Stimulated activated CD8-positive, alpha-beta memory T cell treated with anti-CD3 and anti-CD28 coated beads, Interleukin-12 subunit alpha, Interleukin-12 subunit beta, amount 100 ng/mL, for 1 hour (primary cell): ENCODE results near the gene HNRNPDL.
"Not testable (repeated sequence)": the region's sequence is repeated elsewhere in the genome, so short reads cannot be mapped to it uniquely, and the experiment has no call there.

Experiments
- DNase-seq: peaks from one replicate; pipeline ENCODE4 v3.0.0-alpha.2; 2020; ENCODE audit warnings: low read depth

HNRNPDL gene

DNA sequence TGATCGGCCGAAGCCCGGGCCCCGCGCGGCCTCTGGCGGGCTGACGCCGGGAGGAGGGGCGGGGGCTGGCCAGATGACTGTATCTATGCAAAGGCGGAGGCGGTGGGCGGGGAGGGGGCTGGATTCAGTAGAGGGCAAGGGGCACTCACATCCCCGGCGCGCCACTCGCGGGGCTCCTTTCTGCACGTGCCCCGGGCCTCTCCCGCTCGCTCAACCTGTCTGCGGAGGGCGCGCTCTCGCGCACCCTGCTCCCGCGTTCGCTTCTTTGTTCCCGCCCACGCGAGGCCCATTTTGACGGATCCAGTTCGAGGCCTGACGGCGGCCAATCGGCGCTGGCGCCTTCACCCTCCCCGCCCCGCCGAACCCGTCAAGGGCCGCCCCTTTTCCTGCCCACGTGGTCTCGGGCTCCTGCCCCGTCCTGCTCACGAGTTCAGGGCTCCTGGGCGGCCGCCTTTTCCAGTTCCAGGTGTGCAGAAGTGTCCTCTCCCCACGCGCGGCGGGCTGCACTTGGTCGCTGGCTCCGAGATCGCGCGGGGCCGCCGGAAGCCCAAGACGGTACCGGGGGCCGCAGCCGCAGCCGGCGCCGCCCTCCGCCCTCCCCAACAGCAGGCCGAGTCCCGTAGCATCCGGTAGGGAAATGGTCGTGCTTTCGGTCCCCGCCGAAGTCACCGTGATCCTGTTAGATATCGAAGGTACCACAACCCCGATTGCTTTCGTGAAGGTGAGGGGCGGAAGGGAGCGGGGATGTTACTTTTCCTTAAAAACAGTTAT, at the start of gene HNRNPDL, which contains the start of gene ENOPH1:
Gene HNRNPDL (minus strand): TSS at position 270 of the 771 bp plus-strand sequence. CDS start 772 bp downstream, outside the sequence.
Gene ENOPH1 (plus strand): TSS at position 398 of the 771 bp plus-strand sequence. CDS start 240 bp downstream, at position 638.
- DNase-seq, result peak; percentile 95

DNA sequence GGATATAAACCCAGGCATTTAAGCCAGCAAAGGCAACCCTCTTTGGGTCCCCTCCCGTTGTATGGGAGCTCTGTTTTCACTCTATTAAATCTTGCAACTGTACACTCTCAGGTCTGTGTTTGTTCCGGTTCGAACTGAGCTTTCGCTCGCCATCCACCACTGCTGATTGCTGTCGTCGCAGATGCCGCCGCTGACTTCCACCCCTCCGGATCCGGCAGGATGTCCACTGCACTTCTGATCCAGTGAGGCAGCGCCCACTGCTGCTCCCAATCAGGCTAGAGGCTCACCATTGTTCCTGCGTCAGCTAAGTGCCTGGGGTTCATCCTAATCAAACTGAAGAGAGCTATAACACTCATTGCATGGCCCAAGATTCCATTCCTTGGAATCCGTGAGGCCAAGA, 49.3 kb upstream of the HNRNPDL start:
- DNase-seq, result no peak

DNA sequence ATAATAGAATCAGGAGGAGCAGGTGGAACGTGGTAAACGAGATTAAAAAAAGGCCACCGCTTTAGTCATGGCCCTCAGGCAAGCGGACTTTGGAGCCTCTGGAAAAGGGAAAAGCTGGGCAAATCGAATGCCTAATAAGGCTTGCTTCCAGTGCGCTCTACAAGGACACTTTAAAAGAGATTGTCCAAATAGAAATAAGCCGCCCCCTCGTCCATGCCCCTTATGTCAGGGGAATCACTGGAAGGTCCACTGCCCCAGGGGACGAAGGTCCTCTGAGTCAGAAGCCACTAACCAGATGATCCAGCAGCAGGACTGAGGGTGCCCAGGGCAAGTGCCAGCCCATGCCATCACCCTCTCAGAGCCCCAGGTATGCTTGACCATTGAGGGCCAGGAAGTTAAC, 47.2 kb upstream of the HNRNPDL start:
- not testable (repeated sequence) for DNase-seq

DNA sequence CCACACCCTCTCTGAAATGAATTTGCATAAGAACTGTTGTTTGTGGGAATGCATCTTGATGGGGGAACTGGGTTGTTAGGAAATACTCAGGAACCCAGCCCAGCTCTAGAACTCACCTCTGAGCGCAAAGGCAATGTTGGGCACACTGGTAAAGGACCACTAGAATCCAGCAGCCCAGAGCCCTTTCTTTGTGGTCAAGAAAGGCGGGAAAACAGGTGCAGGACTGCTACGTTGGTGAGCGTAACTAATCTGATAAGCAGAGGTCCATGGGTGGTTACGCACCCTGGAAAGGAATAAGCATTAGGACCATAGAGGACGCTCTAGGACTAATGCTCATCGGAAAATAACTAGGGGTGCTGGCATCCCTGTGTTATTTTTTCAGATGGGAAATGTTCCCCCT, 45.7 kb upstream of the HNRNPDL start:
- DNase-seq, result not testable (repeated sequence)

DNA sequence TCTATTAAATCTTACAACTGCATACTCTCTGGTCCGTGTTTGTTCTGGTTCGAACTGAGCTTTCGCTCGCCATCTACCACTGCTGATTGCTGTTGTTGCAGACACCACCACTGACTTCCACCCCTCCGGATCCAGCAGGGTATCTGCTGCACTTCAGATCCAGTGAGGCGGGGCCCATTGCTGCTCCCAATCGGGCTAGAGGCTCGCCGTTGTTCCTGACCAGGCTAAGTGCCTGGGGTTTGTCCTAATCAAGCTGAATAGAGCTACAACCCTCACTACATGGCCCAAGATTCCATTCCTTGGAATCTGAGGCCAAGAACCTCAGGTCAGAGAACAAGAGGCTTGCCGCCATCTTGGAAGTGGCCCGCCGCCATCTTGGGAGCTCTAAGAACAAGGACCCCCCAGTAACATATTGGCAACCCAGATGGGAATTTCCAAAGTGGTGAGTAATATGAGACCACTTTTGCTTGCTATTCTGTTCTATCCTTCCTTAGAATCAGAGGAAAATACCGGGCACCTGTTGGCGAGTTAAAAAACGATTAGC, 43.4 kb upstream of the HNRNPDL start:
- no peak for DNase-seq

DNA sequence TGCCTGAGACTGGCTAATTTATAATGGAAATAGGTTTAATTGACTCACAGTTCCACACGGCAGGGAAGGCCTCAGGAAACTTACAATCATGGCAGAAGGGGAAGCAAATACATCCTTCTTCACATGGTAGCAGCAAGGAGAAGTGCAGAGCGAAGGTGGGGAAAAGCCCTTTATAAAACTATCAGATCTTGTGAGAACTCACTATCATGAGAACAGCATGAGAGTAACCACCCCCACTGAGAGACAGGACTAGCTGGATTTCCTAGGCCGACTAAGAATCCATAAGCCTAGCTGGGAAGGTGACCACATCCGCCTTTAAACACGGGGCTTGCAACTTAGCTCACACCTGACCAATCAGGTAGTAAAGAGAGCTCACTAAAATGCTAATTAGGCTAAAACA, 42.8 kb upstream of the HNRNPDL start:
- not testable (repeated sequence) for DNase-seq

DNA sequence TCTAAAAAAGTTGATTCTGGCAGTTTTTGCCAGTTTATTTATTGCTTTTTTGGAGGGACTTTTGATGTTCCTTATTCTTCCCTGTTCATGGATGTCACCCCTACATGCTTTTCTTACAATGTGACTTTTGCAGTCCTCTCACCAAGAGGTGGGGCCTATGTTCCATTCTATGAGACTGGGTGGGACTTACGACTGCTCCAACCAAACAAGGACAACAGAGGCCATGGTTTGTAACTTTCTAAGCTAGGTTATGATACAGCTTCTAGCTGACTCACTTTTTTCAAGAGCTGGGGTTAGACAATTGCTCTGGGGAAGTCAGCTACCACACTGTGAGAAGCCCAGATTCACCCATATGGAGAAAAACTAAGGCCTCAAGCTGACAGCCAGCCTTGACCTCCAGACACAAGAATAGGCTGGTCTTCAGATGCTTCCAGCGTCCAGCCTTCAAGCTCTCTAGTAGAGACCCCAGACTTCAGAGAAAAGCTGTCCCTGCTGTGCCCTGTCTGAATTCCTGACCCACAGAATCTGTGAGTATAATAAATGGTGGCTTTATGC, 39.6 kb upstream of the HNRNPDL start:
- no peak for DNase-seq

DNA sequence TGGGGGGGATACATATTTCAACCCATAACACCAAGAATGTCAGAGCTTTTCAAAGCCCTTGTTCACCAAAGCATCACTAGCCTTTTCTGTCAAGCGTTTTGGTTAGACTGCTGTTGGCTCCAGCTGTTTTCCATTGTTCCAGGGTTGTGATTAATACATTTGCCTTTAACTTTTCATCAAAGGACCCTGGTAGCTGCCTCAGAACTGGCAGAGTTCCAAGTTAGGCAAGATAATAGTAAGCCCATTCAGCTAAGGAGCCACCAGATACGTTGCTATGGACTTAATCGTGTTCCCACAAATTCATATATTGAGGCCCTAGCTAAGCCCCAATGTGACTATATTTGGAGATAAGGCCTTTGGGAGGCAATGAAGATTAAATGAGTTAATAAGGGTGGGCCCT, 37.2 kb upstream of the HNRNPDL start:
- DNase-seq, result no peak

DNA sequence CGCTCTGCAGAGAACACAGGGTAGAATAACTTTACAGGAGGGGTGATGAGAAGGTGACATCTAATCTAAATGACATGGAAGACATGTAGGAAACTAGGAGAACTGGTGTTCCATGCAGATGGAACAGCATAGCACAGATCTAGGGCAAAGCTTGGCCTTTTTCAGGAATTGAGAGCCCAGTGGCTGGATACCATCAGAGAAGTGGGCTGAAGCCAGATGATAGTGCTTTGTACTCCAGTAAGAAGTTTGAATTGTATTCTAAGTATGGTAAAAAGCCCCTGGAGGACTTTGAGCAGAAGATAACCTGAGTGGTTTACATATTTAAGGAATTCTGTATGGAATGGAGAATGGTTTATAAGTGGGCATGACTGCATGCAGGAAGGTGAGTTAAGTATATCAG, 33.0 kb upstream of the HNRNPDL start:
- no peak for DNase-seq

DNA sequence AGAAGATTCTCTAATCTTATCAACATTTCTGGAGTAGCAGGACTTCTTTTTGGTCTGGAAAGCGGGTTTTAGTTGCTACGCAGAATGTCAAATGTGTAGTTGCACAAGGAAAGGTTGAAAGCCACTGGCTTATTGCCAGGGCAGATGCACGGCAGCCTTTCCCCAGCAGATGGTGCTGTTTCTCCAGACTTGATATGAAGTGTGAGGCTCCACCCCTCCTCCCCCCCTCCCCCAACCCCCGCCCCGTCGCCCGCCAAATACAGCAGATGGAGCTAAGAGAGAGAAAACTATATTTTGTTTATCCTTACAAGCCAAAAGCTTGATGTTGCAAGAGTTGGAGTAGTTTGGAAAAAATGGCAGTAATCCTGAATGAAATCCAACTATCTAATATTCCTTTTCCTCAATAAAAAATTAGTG, 32.2 kb upstream of the HNRNPDL start:
- peak; percentile 72 for DNase-seq

DNA sequence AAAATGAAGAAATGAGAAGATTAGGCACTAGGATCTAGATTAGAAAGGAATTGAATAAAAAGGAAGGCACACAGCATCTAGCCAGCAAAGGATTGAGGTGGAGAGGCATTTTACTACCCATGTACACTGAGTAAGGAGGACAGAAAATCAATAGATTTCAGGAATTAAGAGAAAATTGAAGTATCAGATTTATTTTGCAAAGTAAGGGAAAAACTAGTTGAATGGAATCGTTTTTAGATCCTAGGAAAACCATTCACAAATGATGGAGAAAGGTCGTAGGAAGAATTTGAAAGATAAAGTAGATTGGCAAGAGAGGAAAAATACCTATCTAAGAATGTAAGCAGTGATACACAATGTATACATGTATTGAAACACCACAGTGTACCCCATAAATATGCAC, 31.4 kb upstream of the HNRNPDL start:
- DNase-seq, result no peak

DNA sequence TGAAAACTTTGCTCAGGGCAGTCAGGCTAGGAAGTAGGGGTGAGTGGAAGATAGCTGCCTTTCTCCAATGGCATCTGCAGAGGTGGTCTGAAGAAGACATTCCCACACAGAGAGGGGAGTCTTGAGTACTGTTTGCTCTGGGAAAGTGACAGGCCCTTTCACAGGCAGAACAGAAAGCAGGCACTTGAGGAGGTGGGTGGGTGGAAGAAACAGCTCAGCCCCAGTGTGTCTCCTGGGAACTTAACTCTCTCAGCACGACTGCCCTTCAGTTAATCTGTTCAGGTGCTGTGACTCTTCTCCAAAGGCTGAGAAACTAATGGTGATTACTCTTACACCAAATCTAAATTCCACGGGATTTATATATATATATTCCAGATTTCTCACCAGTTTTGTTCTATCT, 28.5 kb upstream of the HNRNPDL start:
- DNase-seq, result no peak

DNA sequence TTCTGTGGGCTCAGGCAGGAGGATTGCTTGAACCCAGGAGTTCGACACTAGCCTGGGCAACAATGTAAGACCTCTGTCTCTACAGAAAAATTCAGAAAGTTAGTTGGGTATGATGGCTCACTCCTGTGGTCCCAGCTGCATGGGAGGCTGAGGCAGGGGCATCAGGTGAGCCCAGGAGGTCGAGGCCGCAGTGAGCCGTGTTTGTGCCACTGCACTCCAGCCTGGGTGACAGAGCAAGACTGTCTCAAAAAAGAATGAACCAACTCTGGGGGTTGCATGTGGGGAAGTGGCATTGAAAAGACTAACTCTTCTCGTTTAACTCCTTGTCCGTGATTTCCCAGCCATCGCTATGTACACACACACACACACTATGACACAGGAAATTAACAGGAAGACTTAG, 27.0 kb upstream of the HNRNPDL start:
- no peak for DNase-seq

DNA sequence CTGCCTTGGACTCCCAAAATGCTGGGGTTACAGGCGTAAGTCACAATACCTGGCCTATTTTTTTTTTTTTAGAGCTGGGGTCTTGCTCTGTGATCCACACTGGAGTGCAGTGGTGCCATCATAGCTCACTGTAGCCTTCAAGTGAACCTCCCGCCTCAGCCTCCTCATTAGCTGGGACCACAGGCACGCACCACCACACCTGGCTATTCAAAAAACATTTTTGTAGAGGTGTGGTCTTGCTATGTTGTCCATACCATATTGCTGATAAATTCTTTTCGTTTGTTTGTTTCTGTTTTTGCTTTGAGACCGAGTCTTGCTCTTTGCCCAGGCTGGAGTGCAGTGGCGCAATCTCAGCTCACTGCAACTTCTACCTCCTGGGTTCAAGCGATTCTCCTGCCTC, 21.8 kb upstream of the HNRNPDL start:
- DNase-seq, result no peak

DNA sequence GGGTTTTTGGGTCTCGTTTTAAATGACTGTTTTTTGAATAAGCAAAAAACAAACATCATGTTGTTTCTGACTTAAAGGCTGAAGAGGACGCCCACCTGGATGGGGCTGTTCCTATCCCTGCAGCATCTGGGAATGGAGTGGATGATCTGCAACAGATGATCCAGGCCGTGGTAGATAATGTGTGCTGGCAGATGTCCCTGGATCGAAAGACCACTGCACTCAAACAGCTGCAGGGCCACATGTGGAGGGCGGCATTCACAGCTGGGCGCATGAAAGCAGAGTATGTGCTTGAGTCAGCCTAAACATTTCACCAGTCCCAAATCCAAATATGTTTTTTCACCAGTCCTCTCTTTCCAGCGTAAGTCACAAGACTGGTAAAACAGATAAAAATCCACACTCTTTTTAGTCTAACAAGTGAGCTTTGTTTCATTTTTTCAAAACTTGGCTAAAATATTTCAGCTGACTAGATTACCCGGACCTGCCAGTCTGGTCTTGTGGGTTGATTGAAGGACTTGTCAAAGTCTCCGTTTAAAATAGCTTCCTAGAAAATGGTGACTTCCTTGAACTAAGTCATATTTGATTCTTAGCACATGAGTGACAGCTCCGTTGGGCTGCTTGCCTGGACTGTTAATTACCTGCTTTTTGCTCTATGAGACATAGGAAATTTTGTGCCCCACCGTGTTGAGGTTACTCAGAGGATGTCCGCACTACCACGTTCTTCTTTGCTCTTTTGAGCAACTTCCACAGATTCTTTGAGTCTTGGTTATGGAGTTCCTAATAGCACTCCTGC, 20.9 kb upstream of the HNRNPDL start:
- no peak for DNase-seq

DNA sequence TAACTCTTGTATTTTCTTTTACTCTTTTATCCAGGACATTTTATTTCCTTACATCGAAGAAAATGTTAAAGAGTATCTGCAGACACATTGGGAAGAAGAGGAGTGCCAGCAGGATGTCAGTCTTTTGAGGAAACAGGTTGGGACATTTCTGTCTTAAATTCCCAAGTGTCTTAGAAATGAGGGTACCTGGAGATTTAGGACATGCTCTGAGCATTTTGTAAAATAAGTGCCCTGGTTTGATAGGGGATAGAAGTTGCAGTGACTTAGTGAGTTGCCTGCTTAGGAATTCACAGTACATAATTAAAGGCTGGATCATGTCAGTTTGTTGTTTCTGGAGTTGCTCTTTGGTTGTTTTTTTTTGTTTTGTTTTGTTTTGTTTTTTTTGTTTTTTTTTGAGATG, 17.6 kb upstream of the HNRNPDL start:
- no peak for DNase-seq

DNA sequence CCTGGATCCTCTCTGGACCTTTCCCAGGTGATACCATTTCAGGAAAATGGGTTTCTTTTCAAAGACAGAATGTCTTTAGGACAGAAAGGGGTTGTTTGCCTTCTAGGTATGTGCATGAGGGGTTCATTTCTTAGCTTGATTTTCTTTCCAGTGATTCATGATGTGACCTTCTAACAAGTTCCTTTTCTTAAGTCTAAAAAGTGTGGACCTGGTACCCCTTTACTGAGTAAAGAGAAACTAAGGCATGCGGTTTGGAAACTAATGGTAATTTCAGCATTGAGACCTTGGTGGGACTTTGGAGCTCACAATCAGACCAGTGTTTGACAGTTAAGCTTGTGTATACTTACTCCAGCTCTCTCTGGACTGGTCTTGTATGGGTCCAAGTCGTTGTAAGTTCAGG, 8.8 kb upstream of the HNRNPDL start:
- DNase-seq, result no peak

DNA sequence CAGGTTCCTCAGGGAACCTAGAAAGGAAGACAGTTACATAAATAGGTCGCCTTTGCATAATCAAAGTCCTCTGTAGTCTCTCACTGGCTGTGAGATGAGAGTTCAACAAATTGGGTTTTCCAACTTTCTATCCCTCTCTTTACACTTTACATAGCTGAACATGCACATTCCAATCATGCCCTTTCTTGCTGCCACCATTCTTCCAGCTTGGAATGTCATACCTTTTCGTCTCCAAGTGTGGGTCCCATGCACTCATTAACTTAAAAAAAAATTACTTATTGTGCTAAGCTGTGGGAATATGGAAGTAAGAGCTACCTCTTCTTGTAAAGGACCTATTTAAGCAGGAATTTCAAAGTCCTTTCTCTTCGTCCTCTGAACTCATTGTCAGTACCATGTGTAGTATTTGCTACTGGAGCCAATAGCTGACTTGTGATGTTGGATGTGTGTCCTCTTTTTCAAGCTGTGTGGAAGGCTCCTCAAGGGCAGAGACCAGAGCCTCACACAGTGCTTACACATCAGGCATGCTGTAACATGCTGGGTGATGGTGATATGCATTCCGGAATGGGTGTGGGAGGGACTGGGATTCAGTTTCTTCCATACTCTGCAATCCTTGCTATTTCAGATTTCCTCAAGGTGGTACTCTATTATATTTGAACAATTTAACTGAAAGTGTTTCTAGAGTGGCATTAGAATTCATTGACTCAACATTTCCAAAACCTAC, 7.2 kb upstream of the HNRNPDL start:
- no peak for DNase-seq

DNA sequence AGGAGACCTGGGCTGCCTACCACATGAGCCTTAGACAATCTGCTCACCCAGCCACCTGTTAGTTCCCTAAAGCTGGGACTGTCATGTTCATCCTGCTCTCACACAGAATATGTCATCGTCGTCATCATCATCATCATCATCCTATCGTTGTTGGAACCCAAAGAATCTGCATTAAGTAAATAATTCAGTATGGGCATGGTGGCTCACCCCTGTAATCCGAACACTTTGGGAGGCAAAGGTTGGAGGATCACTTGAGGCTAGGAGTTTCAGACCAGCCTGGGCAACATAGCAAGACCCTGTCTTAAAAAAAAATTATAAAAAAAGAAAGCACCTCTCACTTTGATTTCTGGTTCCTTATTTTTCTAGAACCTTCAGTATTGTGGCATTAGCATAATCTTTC, 6.5 kb upstream of the HNRNPDL start:
- DNase-seq, result no peak

DNA sequence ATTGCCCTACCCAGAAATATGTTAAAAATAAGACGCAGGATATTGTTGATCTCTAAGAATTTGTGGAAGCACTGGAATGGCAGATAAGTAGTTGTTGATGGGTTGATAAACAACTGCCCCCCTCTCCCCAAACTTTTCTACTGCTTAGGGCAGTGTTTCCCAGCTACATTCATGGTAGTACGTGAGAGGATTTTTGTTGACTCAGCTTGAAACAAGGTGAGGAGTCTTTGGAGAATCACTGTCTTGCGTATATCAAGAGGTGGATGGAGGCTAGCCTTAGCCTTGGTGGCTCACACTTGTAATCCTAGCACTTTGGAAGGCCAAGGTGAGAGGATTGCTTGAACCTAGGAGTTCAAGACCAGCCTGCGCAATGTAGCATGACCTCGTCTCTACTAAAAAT, 5.9 kb upstream of the HNRNPDL start:
- no peak for DNase-seq

DNA sequence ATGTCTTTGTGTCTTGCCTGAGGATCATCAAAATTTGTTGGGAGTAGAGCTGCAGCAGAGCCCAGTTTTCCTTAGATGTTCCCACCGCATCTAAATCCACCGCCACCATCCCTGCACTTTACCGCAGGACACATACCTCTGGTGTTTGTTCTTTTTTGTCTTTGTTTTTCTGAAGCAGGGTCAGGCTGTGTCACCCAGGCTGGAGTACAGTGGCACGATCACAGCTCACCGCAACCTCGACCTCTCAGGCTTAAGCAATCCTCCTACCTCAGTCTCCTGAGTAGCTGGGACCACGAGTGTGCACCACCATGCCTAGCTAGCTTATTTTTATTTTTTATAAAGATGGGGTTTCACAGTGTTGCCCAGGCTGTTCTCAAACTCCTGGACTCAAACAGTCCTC, 4.7 kb upstream of the HNRNPDL start:
- no peak for DNase-seq

DNA sequence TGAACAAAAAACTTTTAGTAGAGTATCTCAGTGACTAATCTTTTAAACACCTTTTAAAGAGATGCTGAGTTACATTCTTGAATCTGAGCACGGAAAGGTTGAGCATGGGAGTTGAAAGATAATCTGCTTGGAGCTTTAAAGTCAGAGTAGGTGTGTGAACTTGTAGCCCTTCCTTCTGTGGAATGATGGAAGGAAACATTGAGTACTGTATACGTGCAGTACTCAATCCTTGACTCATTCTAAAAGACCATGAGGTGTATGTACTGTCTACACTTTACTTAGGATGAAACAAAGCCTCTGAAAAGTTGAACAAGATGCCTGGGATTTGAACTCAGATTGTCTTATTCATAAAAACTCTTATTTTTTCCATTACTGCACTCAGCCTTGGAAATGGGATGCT, 3.5 kb upstream of the HNRNPDL start:
- no peak for DNase-seq
